Upper lobe of right lung (tissue), 1 donor: Measurements from ENCODE around the gene HYAL3. TPM values are rescaled to one million over a fixed set of nuclear protein-coding genes. Genes with fewer than 3 reads are reported as not detected.

Experiments used
- ATAC-seq: fragments of 200-7000 bp; cut with Tn5 transposase; one replicate; pipeline ENCODE4 v1.9.1; 2020; ENCODE audit warnings: mild to moderate bottlenecking, moderate library complexity
- DNase-seq: peaks from one replicate; pipeline ENCODE4 v3.0.0-alpha.2; 2020
- H3K27ac ChIP-seq: fragments of 200-600 bp; one replicate; pipeline ENCODE4 v1.8.0; 2022
- H3K27me3 ChIP-seq: fragments of 200-600 bp; one replicate; pipeline ENCODE4 v1.8.0; 2022; ENCODE audit warnings: mild to moderate bottlenecking
- H3K36me3 ChIP-seq: fragments of 200-600 bp; one replicate; pipeline ENCODE4 v1.8.0; 2022
- H3K4me1 ChIP-seq: fragments of 200-600 bp; one replicate; pipeline ENCODE4 v1.8.0; 2022
- H3K4me3 ChIP-seq: fragments of 200-600 bp; one replicate; pipeline ENCODE4 v1.8.0; 2022; ENCODE audit warnings: mild to moderate bottlenecking
- H3K9me3 ChIP-seq: fragments of 200-600 bp; one replicate; pipeline ENCODE4 v1.8.0; 2022
- intact Hi-C: fragments of 100-400 bp; cut with DNase I; formaldehyde crosslinking; loops from one replicate; pipeline ENCODE4 v1.11.0; 2022
- total RNA-seq: library from RNA; stranded (reverse); fragmentation: NEBNext Ultra II Directional; extraction: Animal tissue kit (Norgen Biotek cat#: 25700); gene quantifications from one replicate; pipeline ENCODE4 v1.2.1, GENCODE V29; 2021
- TF ChIP-seq, protein P1 (sequence below): fragments of 200-600 bp; IDR thresholded peaks from one replicate; pipeline ENCODE4 v1.8.0; 2022; ENCODE audit warnings: antibody characterized with exemption
- donor health status: DM: no; HTN: yes; CAD: no; lungs with severe emphysema.

HYAL3 gene
- total RNA-seq, 1 donor from 2014 or later: 2.8 TPM

DNA sequence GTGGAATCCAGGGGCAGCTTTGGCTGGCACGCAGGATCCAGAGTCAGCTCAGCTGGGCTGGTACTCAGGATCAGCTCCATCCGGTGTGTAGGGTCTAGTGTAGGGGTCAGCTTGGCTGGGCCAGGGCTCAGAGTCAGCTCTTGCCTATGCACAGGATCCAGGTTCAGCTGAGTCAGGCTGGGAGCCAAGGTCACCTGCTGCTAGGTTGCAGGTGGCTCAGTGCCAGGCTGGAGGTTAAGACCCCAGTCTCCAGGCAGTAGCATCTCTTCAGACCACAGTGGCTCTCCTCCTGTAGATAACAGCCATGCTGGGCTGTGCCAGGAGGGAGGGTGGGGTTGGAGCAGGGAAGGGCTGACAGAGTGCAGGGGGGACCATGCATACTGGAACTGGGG, 1.8 kb downstream of the HYAL3 start:
- ATAC-seq (no peak), DNase-seq (no peak)
- Histone ChIP-seq H3K4me3 (no peak overlapping the region), H3K36me3 (no peaks in the 10 kb centered on the region), H3K4me1 (peaks cover 31% of the 10 kb centered on the region), H3K27ac (no peak overlapping the region), H3K9me3 (no peaks in the 10 kb centered on the region), H3K27me3 (no peaks in the 10 kb centered on the region)
- intact Hi-C loops: no loop called here
- TF ChIP-seq, protein P1, sequence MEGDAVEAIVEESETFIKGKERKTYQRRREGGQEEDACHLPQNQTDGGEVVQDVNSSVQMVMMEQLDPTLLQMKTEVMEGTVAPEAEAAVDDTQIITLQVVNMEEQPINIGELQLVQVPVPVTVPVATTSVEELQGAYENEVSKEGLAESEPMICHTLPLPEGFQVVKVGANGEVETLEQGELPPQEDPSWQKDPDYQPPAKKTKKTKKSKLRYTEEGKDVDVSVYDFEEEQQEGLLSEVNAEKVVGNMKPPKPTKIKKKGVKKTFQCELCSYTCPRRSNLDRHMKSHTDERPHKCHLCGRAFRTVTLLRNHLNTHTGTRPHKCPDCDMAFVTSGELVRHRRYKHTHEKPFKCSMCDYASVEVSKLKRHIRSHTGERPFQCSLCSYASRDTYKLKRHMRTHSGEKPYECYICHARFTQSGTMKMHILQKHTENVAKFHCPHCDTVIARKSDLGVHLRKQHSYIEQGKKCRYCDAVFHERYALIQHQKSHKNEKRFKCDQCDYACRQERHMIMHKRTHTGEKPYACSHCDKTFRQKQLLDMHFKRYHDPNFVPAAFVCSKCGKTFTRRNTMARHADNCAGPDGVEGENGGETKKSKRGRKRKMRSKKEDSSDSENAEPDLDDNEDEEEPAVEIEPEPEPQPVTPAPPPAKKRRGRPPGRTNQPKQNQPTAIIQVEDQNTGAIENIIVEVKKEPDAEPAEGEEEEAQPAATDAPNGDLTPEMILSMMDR: no peak

- no peak for DNase-seq
- TF ChIP-seq, protein P1: no peak
Measured at GRCh38 chr3:50296721-50297383, 2.4 kb downstream of the HYAL3 start.

DNA sequence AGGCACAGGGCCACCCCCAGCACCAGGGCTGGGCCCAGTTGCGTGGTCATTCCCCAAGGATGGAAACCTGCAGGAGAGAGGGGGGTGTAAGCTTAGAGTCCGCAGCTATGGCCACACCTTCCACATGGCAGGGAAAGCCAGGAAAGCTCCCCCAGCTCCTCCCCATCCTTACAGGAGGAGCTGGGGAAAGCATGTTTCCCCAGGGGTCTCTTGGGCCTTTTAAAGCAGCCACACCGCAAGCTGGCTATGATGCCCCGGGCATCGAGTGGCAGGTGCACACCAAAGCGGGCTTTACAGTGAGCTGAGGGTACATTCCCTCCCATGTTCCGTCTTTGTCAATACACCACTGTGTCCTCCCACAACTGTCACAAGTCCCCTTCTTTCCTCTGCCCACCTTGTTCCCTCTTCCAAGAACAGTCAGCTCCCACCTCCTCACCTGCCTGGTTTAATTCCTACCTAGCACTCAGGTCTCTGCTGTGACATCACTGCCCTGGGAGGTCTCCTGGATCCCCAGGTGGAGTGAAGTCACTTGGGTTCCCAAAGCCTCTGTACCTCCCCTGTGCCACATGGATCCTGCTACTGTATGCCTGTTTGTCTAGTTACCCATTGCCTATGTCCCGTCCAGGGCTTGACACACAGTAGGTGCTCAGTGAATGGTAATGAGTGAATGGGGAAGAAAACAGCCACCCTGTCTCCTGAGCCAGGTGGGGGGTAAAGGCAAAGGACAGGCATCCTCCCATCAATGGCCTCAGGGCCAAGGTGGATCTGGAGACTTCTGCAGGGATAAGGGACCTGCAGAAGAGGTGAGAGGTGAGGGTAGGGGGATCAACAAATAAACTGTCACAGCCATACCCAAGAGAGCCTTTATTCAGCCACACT, 3.4 kb downstream of the HYAL3 start:
- intact Hi-C loops: no loop called here
- TF ChIP-seq, protein P1: no peak
- H3K4me1 ChIP-seq: peaks cover 36% of the 10 kb centered on the region

More at GRCh38 chr3:50296721-50297383, 2.4 kb downstream of the HYAL3 start:
- H3K27me3 ChIP-seq: no peaks in the 10 kb centered on the region
- intact Hi-C loops: no loop called here
- no peaks in the 10 kb centered on the region for H3K9me3 ChIP-seq
- no peaks in the 10 kb centered on the region for H3K36me3 ChIP-seq
- H3K4me3 ChIP-seq: no peak overlapping the region
- H3K4me1 ChIP-seq: peaks cover 31% of the 10 kb centered on the region
- no peak for ATAC-seq
- no peak overlapping the region for H3K27ac ChIP-seq

GRCh38 chr3:50294492-50295403, 4.5 kb downstream of the HYAL3 start:
- Histone ChIP-seq H3K4me3 (no peak overlapping the region), H3K9me3 (no peaks in the 10 kb centered on the region), H3K27me3 (no peaks in the 10 kb centered on the region), H3K27ac (no peak overlapping the region), H3K4me1 (peaks cover 26% of the 10 kb centered on the region), H3K36me3 (peaks cover 7% of the 10 kb centered on the region)
- TF ChIP-seq, protein P1: no peak
- peak; percentile 66 for DNase-seq
- no peak for ATAC-seq
- intact Hi-C loops: no loop called here

More for the DNA sequence above, 3.4 kb downstream of the HYAL3 start:
- Histone ChIP-seq H3K9me3 (no peaks in the 10 kb centered on the region), H3K27me3 (no peaks in the 10 kb centered on the region), H3K4me3 (no peak overlapping the region), H3K36me3 (no peaks in the 10 kb centered on the region), H3K27ac (no peak overlapping the region)
- DNase-seq: no peak
- no peak for ATAC-seq

GRCh38 chr3:50294089-50294488, 5.1 kb downstream of the HYAL3 start:
- ATAC-seq (no peak), DNase-seq (no peak)
- peaks cover 25% of the 10 kb centered on the region for H3K4me1 ChIP-seq
- H3K27ac ChIP-seq: no peak overlapping the region
- intact Hi-C loops: no loop called here
- TF ChIP-seq, protein P1: no peak
- no peaks in the 10 kb centered on the region for H3K27me3 ChIP-seq
- H3K9me3 ChIP-seq: no peaks in the 10 kb centered on the region
- no peak overlapping the region for H3K4me3 ChIP-seq
- H3K36me3 ChIP-seq: peaks cover 13% of the 10 kb centered on the region
